HG02642 (cell line): ENCODE data around the gene IL1A.

Source experiments
- ATAC-seq: cut with Tn5 transposase; IDR thresholded peaks from one replicate; pipeline ENCODE4 v1.9.1; 2021; ENCODE audit warnings: mild to moderate bottlenecking; ENCODE audit not compliant: unreplicated experiment, poor library complexity

The IL1A gene

DNA sequence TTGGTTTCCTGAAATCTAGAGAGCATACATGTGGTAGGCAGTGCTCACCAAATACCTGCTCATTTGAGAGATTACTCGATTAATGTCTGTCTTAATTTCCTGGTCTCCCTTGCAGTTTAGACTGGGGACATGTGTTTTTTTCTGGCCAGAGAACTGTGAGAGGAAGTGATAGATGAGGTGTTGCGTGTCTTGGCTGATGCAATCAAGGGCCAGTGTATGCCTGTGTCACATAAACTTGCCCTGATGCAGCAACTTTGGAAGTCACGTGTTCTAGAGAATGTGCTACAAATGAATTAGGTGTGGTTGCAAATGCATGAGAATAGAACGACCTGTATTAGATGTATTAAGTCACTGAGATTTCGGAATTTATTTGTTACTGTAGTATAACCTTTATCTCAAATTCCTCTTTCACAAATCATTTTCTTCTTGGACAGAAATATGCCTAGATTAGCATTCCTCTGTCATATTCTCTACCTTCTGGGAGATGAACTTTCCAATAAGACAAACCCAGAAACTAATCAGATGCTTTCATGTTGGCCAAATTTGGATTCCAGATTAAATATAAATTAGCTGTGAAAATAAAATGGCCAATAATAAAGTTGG, 9.9 kb upstream of the IL1A start:
- ATAC-seq = no peak

DNA sequence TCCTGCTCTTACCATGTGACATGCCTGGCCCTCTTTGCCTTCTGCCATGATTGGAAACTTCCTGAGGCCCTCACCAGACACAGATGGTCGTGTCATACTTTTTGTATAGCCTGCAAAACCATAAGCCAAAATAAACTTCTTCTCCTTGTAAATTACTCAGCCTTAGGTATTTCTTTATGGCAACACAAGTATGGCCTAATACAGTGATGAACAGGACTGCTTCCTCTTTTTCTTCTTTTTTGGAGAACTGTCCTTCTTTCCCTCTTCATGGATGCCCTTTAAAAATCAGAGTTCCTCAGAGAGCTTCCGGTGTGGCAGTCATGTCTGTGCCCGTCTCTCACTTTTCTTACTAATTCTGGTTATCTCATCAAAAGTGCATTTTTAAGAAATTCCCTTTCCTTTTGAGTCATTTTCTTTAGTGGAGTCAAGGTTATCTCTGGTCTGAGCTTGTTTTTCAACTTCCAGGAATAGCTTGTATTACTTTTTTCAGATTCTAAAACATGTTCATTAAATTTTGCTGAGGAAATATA, 9.2 kb upstream of the IL1A start:
- ATAC-seq = no peak

DNA sequence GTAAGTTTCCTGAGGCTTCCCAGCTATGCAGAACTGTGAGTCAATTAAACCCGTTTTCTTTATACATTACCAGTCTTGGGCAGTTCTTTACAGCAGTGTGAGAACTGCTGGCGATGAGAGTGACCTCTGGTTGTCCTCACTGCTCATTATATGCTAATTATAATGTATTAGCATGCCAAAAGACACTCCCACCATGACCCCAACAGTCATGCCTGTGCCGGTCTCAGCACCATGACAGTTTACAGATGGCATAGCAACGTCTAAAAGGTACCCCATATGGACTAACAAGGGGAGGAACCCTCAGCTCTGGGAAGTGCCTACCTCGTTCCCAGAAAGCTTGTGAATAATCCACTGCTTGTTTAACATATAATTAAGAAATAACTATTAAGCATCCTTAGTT, 8.1 kb upstream of the IL1A start:
- no peak for ATAC-seq

DNA sequence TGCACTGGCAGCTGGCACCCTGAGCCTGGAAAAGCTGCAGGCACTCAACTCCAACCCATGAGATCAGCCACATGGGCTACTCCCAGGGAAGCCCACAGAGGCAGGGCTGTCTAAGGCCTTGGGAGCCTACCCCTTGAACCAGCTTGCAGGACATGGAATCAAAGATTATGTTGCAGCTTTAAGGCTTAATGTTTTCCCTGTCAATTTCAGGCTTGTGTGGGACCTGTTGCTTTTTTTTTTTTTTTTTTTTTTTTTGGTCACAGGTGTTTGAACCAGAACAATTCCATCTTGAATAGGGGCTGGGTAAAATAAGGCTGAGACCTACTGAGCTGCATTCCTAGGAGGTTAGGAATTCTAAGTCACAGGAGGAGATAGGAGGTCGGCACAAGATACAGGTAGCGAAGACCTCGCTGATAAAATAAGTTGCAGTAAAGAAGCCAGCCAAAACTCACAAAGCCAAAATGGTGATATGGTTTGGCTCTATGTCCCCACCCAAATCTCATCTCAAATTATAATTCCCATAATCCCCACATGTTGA, 7.5 kb upstream of the IL1A start:
- ATAC-seq = no peak

DNA sequence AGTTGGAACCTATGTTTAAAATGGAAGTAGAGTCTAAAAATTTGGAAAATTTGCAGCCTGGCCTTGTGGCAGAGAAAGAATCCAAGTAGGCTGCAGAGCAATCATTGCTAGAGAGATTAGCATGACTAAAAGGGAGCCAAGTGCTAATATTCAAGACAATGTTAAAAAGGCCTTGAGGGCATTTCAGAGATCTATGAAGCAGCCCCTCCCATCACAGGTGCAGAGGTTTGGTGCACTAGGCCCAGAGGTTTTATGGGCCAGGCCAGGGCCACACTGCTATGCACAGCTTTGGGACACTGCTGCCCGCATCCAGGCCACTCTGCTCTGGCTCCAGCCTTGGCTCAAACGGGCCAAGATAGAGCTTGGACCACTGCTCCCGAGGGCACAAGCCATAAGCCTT, 6.7 kb upstream of the IL1A start:
- no peak for ATAC-seq

DNA sequence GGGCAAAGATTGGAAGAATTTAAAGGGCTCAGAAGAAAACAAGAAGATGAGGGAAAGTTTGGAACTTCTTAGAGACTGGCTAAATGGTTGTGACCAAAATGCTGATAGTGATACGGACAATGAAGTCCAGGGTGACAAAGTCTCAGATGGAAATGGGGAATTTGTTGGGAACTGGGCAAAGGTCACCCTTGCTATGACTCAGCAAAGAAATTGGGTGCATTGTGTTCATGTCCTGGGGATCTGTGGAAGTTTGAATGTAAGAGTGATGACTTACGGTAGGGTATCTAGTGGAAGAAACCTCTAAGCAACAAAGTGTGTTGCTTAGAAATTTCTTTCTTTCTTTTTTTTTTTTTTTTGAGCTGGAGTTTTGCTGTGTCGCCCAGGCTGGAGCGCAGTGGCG, 6.0 kb upstream of the IL1A start:
- ATAC-seq = no peak

DNA sequence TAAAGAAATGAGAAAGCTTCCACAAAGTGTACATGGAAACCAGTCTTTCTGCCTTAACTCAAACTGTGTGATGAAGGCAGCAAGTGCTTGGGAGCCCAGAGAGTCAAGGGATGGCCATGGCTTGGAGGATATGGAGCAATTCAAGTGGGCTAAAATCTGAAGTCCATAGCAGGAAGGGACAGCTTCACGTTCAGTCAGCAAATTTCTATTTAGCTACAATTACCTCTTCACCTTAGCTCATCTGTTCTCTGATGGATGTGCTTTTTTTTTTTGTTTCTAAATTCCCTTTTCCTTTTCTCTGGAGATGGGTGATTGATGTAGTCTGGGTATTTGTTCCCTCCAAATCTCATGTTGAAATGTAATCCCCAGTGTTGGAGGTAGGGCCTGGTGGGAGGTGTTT, 4.9 kb upstream of the IL1A start:
- no peak for ATAC-seq

DNA sequence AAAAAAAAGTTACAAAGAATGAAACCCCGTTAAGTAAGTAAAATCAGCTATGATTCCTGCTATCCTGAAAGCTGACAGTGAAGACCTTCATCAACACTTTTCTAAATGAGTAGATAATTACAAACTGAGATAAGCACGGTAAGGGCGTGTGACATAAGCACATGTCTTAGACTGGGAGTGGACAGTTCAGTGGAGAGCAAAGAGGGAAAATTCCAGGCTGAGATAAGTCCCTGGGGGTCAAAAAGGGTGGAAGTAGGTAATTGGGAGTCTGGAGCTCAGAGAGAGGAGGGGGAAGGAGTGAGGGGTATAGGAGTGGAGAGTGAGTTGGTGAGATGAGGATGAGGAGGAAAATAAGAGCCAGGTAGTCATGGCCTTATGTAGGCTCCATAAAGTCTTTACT, 4.4 kb upstream of the IL1A start:
- ATAC-seq = no peak

DNA sequence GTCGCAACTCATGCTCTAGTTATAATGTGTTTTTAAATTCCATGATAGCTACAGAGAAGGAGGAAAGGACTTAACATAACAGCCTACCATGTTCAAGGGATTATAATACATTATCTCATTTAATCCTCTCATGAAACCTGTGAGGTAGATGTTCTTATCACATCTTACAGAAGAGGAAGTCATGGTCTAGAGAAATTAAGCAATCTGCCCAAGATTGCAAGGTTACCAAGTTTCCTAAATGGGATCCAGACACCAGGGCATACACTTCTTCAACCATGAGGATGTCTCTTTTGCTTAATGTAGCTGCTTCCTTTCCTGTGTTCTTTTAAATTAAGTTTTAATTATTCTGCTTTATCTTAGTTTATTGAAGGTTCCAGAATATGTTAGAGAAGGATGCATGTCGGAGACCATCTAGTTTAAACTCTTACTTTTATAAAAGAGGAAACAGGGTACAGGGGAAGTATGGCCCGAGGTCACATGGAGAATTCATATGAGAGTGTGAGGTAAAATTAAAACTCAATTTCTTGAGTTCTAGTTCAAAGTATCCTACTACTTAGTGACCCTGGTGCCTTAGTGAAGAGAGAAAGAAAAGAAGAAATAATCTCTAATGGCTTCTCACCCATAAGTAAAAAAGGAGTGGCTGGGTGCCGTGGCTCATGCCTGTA, 3.6 kb upstream of the IL1A start:
- ATAC-seq = no peak

DNA sequence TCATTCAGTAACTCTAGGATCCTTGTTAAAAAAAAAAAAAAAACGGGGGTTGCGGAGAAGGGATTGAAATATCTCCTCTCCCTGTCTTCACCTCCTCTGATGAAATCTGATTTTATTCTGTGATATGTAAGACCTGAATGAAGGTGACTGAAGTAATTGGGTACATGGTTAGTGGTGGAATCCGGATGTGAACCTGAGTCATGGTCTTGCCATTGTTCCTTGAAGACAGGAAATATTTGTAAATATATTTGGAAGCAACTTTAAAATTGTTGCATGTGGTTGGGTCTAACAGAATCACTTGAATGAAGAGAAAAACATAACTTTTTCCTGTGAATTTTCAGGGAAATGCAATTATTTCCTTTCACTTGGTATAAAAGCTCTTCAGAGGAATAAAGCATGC, 3.0 kb upstream of the IL1A start:
- ATAC-seq = no peak

DNA sequence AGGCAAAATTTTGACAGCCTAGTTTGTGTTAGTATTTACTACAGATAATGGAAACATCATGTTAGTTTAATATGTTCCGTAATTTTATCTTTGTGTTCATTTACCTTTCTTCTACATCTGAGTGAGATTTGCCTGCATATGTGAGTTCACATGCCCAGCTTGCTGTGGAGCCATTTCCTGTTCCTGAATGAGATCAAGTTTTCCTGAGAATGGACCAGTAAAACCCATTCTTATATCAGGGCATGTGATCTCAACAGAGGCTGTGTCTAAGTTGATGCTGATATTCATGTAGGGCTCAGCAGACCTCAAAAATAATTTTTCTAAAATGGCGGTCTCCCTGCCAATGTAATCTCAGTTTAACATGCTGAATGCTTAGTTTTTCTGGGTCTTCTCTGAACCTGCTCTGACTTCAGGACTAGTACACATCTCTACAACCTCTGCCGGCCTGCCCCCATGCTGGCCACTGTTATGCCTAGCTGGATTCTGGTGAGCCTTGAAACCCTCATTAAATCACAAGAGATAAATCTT, 1.0 kb downstream of the IL1A start:
- ATAC-seq = no peak

DNA sequence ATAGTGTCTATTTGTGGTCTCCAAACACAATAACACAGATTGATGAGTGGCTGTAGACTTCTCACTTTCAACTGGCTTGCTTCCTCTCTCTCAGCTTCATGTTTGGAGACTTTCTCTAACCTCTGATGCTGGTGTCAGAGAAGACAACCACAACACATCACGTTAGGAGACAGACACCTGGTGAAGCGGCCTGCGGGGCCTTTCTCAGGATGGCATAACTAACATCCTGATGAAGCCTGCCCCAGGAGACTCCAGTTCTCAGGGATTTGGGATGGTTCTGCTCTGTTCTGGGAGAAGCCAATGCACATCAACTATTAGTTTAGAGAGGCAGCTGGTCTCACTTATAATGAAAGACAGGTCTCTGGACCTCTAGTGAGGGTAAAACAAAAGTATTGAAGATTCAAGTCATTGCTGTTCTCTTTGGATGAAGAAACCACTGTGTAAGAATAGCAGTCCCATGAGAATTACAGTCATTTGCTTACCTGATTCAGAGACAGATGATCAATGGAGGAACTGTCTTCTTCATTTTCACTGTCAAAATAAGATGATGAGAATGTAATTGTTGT, 2.0 kb downstream of the IL1A start:
- ATAC-seq = peak; percentile 85

DNA sequence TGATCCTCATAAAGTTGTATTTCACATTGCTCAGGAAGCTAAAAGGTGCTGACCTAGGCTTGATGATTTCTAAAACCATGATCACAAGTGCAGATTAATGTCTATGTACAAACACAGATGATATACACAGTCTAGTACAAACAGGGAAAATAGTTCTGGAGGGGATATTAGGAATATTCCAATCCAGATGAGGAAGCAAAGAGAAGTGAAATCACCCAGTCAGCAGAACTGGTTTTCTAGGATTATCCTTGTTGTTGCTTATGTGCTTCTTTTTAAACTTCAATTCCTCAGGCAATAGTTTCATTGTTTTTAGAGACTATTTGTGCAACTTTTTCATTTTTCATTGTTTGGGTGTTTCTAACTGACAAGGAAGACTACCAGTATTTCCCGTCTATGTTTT, 4.7 kb downstream of the IL1A start:
- ATAC-seq = no peak

DNA sequence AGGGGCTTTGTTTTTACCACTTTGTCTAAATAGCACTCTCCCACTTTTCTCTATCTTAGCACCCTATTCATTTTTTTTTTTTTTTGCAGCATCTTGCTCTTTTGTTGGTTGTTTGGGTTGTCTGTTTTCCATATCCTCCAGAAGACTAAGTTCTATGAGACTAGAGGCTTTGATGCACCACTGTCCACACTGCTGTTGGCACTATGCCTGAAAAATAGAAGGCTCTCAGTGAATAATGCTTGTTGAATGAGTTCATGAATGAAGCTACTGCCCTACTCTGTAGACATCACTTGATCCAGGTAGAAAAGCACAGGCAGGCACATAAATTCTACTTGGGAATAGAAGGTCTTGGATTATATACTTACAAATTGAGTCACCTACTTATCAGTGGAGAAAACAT, 7.3 kb downstream of the IL1A start:
- no peak for ATAC-seq

DNA sequence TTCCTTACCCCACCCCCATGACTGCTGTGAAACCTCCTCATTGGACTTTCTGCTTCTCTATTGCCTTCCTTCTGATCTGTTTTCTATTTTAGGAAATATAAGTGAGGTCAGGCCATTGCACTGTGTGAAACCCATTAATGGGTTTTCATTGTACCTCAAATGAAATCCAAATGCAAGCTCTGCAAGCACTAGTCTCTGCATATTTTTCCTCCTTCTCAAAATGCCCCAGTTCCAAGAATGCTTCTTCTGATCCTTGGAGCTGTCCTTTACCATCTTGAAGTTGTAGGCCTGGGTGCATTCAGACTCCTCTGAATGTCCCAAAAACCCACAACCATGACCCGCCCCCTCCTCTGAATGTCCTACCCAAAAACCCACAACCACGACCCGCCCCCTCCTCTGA, 8.2 kb downstream of the IL1A start:
- no peak for ATAC-seq

DNA sequence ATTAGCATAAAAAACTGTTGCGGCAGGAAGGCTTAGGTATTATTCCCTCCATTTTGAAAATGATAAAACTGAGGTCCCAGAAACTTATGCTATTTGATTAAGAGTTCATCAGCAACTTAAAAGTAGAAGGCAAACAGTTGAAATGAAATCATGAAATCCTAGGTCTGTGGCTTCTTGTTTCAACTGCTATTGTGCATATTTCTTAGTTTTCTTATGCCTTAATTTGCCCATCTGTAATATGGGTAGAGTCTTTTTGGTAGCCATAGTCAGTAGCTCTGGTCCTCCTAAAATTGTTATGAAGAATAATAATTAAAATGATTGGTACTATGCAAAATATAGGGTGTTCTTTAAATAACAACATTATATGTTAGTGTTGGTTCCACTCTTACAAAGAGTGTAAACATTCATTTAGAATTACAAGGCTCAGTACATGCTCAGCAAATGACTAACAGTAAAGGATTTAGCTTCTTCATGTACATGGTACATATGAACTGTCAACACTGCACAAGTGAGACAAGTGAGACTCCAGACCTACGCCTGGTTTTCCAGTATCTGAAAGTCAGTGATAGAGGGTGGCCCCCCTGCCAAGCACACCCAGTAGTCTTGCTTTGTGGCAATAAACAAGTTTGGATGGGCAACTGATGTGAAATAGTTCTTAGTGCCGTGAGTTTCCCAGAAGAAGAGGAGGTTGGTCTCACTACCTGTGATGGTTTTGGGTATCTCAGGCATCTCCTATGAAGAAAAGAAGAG, 9.6 kb downstream of the IL1A start:
- ATAC-seq = no peak

DNA sequence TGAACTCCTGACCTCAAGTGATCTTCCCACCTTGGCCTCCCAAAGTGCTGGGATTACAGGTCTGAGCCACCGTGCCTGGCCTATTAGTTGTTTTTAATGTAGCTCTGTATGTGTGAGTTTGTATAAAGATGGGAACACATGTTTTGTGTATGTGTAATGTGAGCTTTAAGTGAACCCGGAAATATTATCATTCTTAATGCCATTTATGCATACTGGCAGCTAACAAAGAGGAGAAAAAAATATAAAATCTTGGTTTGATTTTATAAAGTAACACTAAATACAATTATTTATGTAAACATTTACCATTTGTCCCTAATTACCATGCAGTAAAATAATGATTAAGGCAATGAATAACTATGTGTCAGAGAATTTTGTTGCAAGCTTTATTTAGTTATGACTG, 10.7 kb downstream of the IL1A start:
- ATAC-seq = no peak

DNA sequence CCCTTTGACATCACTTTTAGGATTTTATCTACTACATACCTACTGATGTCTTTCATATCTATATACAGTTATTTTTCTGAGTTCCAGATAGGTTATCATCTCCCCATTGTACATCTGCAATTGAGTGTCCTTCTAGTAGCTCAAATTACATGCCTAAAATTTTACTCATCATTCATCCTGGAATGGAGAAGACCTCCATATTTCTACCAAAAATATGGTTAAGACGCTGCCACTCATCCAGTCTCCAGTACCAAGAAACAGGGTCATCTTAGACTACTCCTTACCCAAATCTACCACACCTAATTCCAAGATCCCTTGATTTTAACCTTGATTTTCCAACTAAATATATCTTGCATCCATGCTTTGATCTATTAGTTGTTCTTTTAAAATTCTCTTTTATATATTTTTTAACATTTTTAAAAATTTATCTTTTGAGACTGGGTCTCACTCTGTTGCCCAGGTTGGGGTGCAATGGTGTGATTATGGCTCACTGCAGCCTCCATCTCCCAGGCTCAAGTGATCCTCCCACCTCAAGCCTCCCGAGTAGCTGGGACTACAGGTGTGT, 11.3 kb downstream of the IL1A start:
- ATAC-seq = no peak

DNA sequence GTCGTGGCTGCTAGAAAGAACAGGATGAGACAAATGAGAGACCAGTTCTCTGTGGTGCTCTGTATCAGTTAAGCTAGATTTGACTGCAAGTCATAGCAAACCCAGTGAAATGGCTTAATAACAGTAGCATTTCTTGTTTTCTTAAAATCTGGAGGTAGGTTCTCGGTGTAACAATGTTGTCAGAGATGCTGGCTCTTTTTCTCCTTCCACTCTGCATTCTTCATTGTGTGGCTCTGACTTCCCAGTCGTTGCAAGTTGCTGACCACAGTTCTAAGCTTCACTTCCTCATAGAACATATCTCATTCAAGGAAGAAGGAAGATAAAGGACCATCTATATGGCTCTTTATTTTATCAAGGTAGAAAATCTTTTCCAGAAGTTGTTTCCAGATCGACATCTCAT, 12.0 kb downstream of the IL1A start:
- no peak for ATAC-seq

DNA sequence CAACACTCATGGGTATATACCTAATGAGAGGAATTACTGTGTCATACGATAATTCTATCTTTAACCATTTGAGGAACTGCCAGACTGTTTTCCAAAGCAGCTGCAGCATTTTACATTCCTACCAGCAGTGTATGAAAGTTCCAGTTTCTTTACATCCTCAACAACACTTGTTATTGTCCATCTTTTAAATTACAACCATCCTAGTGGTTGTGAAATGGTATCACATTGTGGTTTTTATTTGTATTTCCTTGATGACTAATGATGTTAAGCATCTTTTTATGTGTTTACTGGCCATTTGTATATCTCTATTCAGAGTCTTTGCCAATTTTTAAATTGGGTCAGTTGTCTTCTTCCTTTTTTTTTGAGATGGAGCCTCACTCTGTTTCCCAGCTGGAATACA, 15.9 kb downstream of the IL1A start:
- ATAC-seq = no peak
